K562 (cell line): ENCODE data around the gene MLXIPL. TPM values are rescaled to one million over a fixed set of nuclear protein-coding genes. Genes with fewer than 3 reads are reported as not detected.

Source experiments
- ATAC-seq: fragments of 200-7000 bp; cut with Tn5 transposase; 3 replicates; pipeline ENCODE4 v1.9.1; 2020; ENCODE audit warnings: moderate library complexity
- BruUV-seq: library from RNA; stranded (reverse); fragments of 400-500 nt; replicated peaks from 2 replicates; lab custom pipeline; 2021; lab: Mats Ljungman, UMichigan
- CTCF ChIA-PET: fragments of 300-600 bp; formaldehyde crosslinking; extraction: SDS; loops from one replicate; lab custom pipeline; 2021; ENCODE audit warnings: low intra/inter-chr PET ratio; lab: Yijun Ruan, JAX
- POLR2A ChIA-PET: fragments of 300-600, 350-650 bp; sonication (Branson Sonifier 250); formaldehyde crosslinking; extraction: SDS; loops from one replicate; lab custom pipeline; 2021; ENCODE audit warnings: antibody characterized with exemption, inconsistent platforms; lab: Yijun Ruan, JAX
- DNase-seq, 4 experiments: peaks; one replicate each; pipeline versions ENCODE4 v3.0.0 to v3.0.0-alpha.2; 2011 to 2018; ENCODE audit warnings: low spot score in 3 of 4, mixed read lengths in 3 of 4; ENCODE audit errors: extremely low read depth in 1 of 4
- FAIRE-seq: peaks from 2 replicates; lab custom pipeline; 2011; peaks lifted over from hg19 to GRCh38; lab: Jason Lieb, UNC
- H2AFZ ChIP-seq: 2 replicates; pipeline ENCODE4 v1.6.0; 2011; ENCODE audit warnings: low read depth, low read length, control low read depth, inconsistent platforms
- H3K27ac ChIP-seq: fragments of 200-600 bp; 3 replicates; pipeline ENCODE4 v1.8.0; 2011; ENCODE audit warnings: low read depth, mild to moderate bottlenecking, control low read depth, inconsistent platforms, low read length, moderate library complexity, mixed read lengths; ENCODE audit errors: extremely low read depth
- H3K27me3 ChIP-seq, 2 experiments: fragments of 300-600 bp in 1 of 2; 2 replicates in 1 of 2; 3 replicates in 1 of 2; pipeline versions ENCODE4 v1.6.0 to v1.8.0; 2011; ENCODE audit warnings: inconsistent platforms in 2 of 2, low read length in 2 of 2, mild to moderate bottlenecking in 1 of 2, mixed read lengths in 1 of 2, moderate library complexity in 1 of 2; ENCODE audit not compliant: control insufficient read depth in 2 of 2, insufficient read depth in 2 of 2
- H3K36me3 ChIP-seq: fragments of 300-600 bp; 3 replicates; pipeline ENCODE4 v1.8.0; 2011; ENCODE audit warnings: mild to moderate bottlenecking, low read length, inconsistent platforms; ENCODE audit not compliant: control insufficient read depth, insufficient read depth
- H3K4me1 ChIP-seq, 2 experiments: fragments of 200-600 bp in 1 of 2; replicated peaks in 1 of 2; 2 replicates in 1 of 2; 3 replicates in 1 of 2; pipeline versions ENCODE4 v1.5.1 to v1.8.0; 2011; ENCODE audit warnings: inconsistent platforms in 2 of 2, low read length in 2 of 2, mild to moderate bottlenecking in 1 of 2, mixed read lengths in 1 of 2, moderate library complexity in 1 of 2; ENCODE audit not compliant: control insufficient read depth in 2 of 2, insufficient read depth in 2 of 2
- H3K4me2 ChIP-seq: 2 replicates; pipeline ENCODE4 v1.6.1; 2011; ENCODE audit warnings: low read length, control low read depth, inconsistent platforms, mixed read lengths; ENCODE audit not compliant: insufficient read depth
- H3K4me3 ChIP-seq: fragments of 200-600 bp; sonication (generic), shearing (Covaris generic); 2 replicates; pipeline ENCODE4 v1.5.1; 2016; ENCODE audit warnings: control low read depth, inconsistent platforms
- H3K79me2 ChIP-seq: fragments of 200-600 bp; 3 replicates; pipeline ENCODE4 v1.8.0; 2011; ENCODE audit warnings: low read length, inconsistent platforms; ENCODE audit not compliant: control insufficient read depth, insufficient read depth
- H3K9ac ChIP-seq, 2 experiments: 2 replicates each; pipeline versions ENCODE4 v1.6.0 to v1.6.1; 2011; ENCODE audit warnings: low read depth in 2 of 2, low read length in 2 of 2, control low read depth in 1 of 2, inconsistent platforms in 1 of 2, mild to moderate bottlenecking in 1 of 2, mixed read lengths in 1 of 2; ENCODE audit not compliant: insufficient read depth in 1 of 2
- H3K9me1 ChIP-seq: one replicate; pipeline ENCODE4 v1.6.0; 2011; ENCODE audit warnings: inconsistent platforms, mild to moderate bottlenecking, low read length, moderate library complexity; ENCODE audit not compliant: control insufficient read depth, insufficient read depth
- H3K9me3 ChIP-seq: replicated peaks from 2 replicates; pipeline ENCODE4 v1.5.1; 2011; ENCODE audit warnings: low read depth, low read length, inconsistent platforms; ENCODE audit not compliant: control insufficient read depth, insufficient read depth
- H4K20me1 ChIP-seq: replicated peaks from 2 replicates; pipeline ENCODE4 v1.6.1; 2011; ENCODE audit warnings: low read length, inconsistent platforms, mixed read lengths; ENCODE audit not compliant: control insufficient read depth, insufficient read depth
- ARHGAP35 ChIP-seq: fragments of 450-650 bp; IDR thresholded peaks from 2 replicates; pipeline ENCODE4 v1.6.1; 2018; ENCODE audit not compliant: partially characterized antibody
- ARNT ChIP-seq, 2 experiments: fragments of 450-650 bp; IDR thresholded peaks; 2 replicates each; pipeline ENCODE4 v1.6.1; 2016; ENCODE audit warnings: mild to moderate bottlenecking in 1 of 2
- FOXK1 ChIP-seq: sonication (generic); formaldehyde crosslinking; IDR thresholded peaks from 2 replicates; pipeline ENCODE4 v1.8.0; 2022; ENCODE audit warnings: missing genetic modification reagents, mild to moderate bottlenecking, borderline replicate concordance
- FOXP1 ChIP-seq: sonication (generic); formaldehyde crosslinking; IDR thresholded peaks from 2 replicates; pipeline ENCODE4 v1.8.0; 2022; ENCODE audit warnings: mild to moderate bottlenecking, missing genetic modification reagents
- HDGF ChIP-seq: fragments of 450-650 bp; IDR thresholded peaks from 2 replicates; pipeline ENCODE4 v1.6.1; 2016
- IRF1 ChIP-seq: sonication (generic); formaldehyde crosslinking; IDR thresholded peaks from 2 replicates; pipeline ENCODE4 v1.8.0; 2022; ENCODE audit warnings: missing genetic modification reagents, mild to moderate bottlenecking, borderline replicate concordance
- KDM4B ChIP-seq, 2 experiments: fragments of 450-650 bp in 1 of 2; sonication (generic) in 1 of 2; IDR thresholded peaks; 2 replicates each; pipeline ENCODE4 v1.6.1; 2016 to 2017; ENCODE audit warnings: borderline replicate concordance in 2 of 2, antibody characterized with exemption in 1 of 2, low read depth in 1 of 2, mild to moderate bottlenecking in 1 of 2
- NR2C2 ChIP-seq, 2 experiments: fragments of 200-800 bp in 1 of 2; sonication (Bioruptor generic) in 1 of 2; sonication (generic) in 1 of 2; formaldehyde crosslinking in 1 of 2; IDR thresholded peaks; 2 replicates each; pipeline versions ENCODE4 v1.6.1 to v1.8.0; 2016 to 2022; ENCODE audit warnings: mild to moderate bottlenecking in 1 of 2, missing compliant biosample characterization in 1 of 2, missing genetic modification characterization in 1 of 2, missing genetic modification reagents in 1 of 2
- NRF1 ChIP-seq, 2 experiments: fragments of 450-650 bp; IDR thresholded peaks in 1 of 2; conservative IDR thresholded peaks in 1 of 2; 2 replicates each; pipeline ENCODE4 v1.6.1; 2014; ENCODE audit warnings: mild to moderate bottlenecking in 2 of 2
- PYGO2 ChIP-seq: fragments of 450-650 bp; IDR thresholded peaks from 2 replicates; pipeline ENCODE4 v1.6.1; 2016; ENCODE audit warnings: mild to moderate bottlenecking, missing genetic modification characterization, moderate library complexity, missing compliant biosample characterization
- RBM14 ChIP-seq: fragments of 200-400 bp; formaldehyde crosslinking; IDR thresholded peaks from 2 replicates; pipeline ENCODE4 v1.6.1; 2018; ENCODE audit warnings: low read depth, mild to moderate bottlenecking, low read length, moderate library complexity, borderline replicate concordance; ENCODE audit not compliant: insufficient read depth
- RBM34 ChIP-seq: fragments of 200-400 bp; formaldehyde crosslinking; IDR thresholded peaks from 2 replicates; pipeline ENCODE4 v1.6.1; 2018; ENCODE audit warnings: low read length, borderline replicate concordance; ENCODE audit not compliant: insufficient read depth
- SMARCA5 ChIP-seq: fragments of 450-650 bp; IDR thresholded peaks from 2 replicates; pipeline ENCODE4 v1.6.1; 2016
- SMC3 ChIP-seq: conservative IDR thresholded peaks from 2 replicates; pipeline ENCODE4 v1.6.1; 2011; ENCODE audit warnings: low read depth, low read length, improper control_type of control experiment; ENCODE audit not compliant: insufficient read depth
- SREBF1 ChIP-seq: fragments of 150-350 bp; IDR thresholded peaks from 2 replicates; pipeline ENCODE4 v1.6.1; 2014; ENCODE audit warnings: antibody characterized with exemption, low read depth, low read length, borderline replicate concordance
- XRCC5 ChIP-seq: fragments of 200-400 bp; formaldehyde crosslinking; IDR thresholded peaks from 2 replicates; pipeline ENCODE4 v1.6.1; 2017; ENCODE audit warnings: low read depth, mild to moderate bottlenecking, low read length
- ZFX ChIP-seq: sonication (generic); formaldehyde crosslinking; IDR thresholded peaks from 2 replicates; pipeline ENCODE4 v1.8.0; 2022; ENCODE audit warnings: mild to moderate bottlenecking, missing genetic modification reagents, moderate library complexity
- ZHX1 ChIP-seq: fragments of 150-350 bp; conservative IDR thresholded peaks from 2 replicates; pipeline ENCODE4 v1.6.1; 2014; ENCODE audit warnings: low read length
- ZNF212 ChIP-seq: fragments of 450-650 bp; formaldehyde crosslinking; IDR thresholded peaks from 2 replicates; pipeline ENCODE4 v1.4.0; 2020; ENCODE audit warnings: mild to moderate bottlenecking
- ZNF253 ChIP-seq: fragments of 250-450 bp; sonication (Bioruptor Pico); conservative IDR thresholded peaks from 2 replicates; pipeline ENCODE4 v1.6.1; 2021; ENCODE audit warnings: mild to moderate bottlenecking
- ZNF263 ChIP-seq: sonication (generic); formaldehyde crosslinking; IDR thresholded peaks from 2 replicates; pipeline ENCODE4 v1.8.0; 2022; ENCODE audit warnings: mild to moderate bottlenecking, missing genetic modification reagents, borderline replicate concordance
- WGBS: fragments of 100-300 bp; shearing (Covaris generic); methylation state at CpG from one replicate; pipeline ENCODE4 v1.1.6; 2016; ENCODE audit warnings: low coverage, mixed read lengths; ENCODE audit not compliant: insufficient coverage; ENCODE audit errors: missing lambda C conversion rate; 5-methylcytosine and 5-hydroxymethylcytosine counted together
- in situ Hi-C: fragments of 300-500 bp; cut with MboI; formaldehyde crosslinking; loops from 4 replicates; pipeline ENCODE4 v1.15.0; 2018; ENCODE audit warnings: inconsistent platforms, mixed read lengths
- intact Hi-C: fragments of 100-400 bp; cut with micrococcal nuclease; formaldehyde crosslinking; loops from 2 replicates; pipeline ENCODE4 v1.14.2; 2022
- polyA plus RNA-seq, 8 experiments: library from polyadenylated mRNA; depleted of rRNA in 4 of 8; stranded (reverse) in 5 of 8; unstranded in 3 of 8; fragments of >200 nt; fragmentation: Nextera tagmentation in 2 of 8; fragmentation: Illumina TruSeq in 1 of 8; extraction: Ambion mirVana in 2 of 8; extraction: Trizol in 1 of 8; gene quantifications; 2 replicates each; pipeline versions ENCODE4 v1.2.1 to v1.2.3, GENCODE V29; 2011 to 2014; ENCODE audit warnings: inconsistent platforms in 1 of 8, missing spikeins in 1 of 8
- total RNA-seq, 7 experiments: library from RNA; depleted of rRNA in 6 of 7; stranded (reverse); fragments of >200 nt in 6 of 7; fragmentation: Illumina TruSeq in 2 of 7; extraction: Trizol in 2 of 7; gene quantifications; 2 replicates each; pipeline versions ENCODE4 v1.2.1 to v1.2.3, GENCODE V29; 2011 to 2021; ENCODE audit warnings: low replicate concordance in 1 of 7

MLXIPL gene
- total and polyA plus RNA-seq, 9 of the 15 experiments (the other 6 are each of a cell fraction or from before 2014, with no cell fraction given) = 0.11 to 18.4 (median 1.4) TPM

- Histone ChIP-seq H3K79me2 (peaks cover 65% of the 10 kb centered on the region), H3K27me3 (no peaks in the 10 kb centered on the region), H2AFZ (no peak overlapping the region), H3K4me3 (no peak overlapping the region), H3K36me3 (peaks cover 79% of the 10 kb centered on the region), H3K9me1 (peaks cover 9% of the 10 kb centered on the region), H3K27ac (peak overlapping the region; percentile 73), H3K4me1 (peaks cover 41 to 66% of the 10 kb centered on the region in 2 experiments), H3K9me3 (no peaks in the 10 kb centered on the region), H4K20me1 (peaks cover 39% of the 10 kb centered on the region), H3K4me2 (peak overlapping the region; percentile 61), H3K9ac (peak overlapping the region; percentile 13 to 86; a peak in 2 of 4 replicates)
- 58% methylated on average over 9 of the region's 9 CpGs for WGBS
- in situ Hi-C loops (no loop called here), intact Hi-C loops (no loop called here)
- no TSS peak for BruUV-seq
- POLR2A ChIA-PET = interaction anchor here (0.6 to 5.6 kb wide), 3 partner anchors 7 to 147 kb away, joined by 3 to 72 read pairs (median 4); no protein-coding TSS in a partner anchor
- ATAC-seq (no peak), DNase-seq (no peak), FAIRE-seq (no peak)
- CTCF ChIA-PET = no interaction called here
- TF ChIP-seq SREBF1 = no peak
- no peak for TF ChIP-seq ARNT (IDR thresholded peaks at IDR 0.05)
- 0 out of 2 replicates have a peak, but pooled peaks have one; percentile 16 for TF ChIP-seq XRCC5
- TF ChIP-seq SMC3 = no peak
- TF ChIP-seq ZNF212 (CRISPR knock-in tag) = no peak
- no peak for TF ChIP-seq SMARCA5
- no peak for TF ChIP-seq NR2C2 (CRISPR knock-in tag; IDR thresholded peaks at IDR 0.05)
- TF ChIP-seq NR2C2 (tag; IDR thresholded peaks at IDR 0.05) = 0 out of 2 replicates have a peak, but pooled peaks have one; percentile 47
- peak; percentile 40; the same call in 1 of the 2 replicates for TF ChIP-seq ZFX (CRISPR knock-in tag)
- TF ChIP-seq PYGO2 (tag) = no peak
- no peak for TF ChIP-seq HDGF
- no peak for TF ChIP-seq FOXK1 (CRISPR knock-in tag)
- 0 out of 2 replicates have a peak, but pooled peaks have one; percentile 23 for TF ChIP-seq ZNF263
- peak in 1 of 2 experiments; percentile 45; a peak in 1 of 4 replicates for TF ChIP-seq KDM4B (IDR thresholded peaks at IDR 0.05; ENCODE audit: borderline replicate concordance in 2 of 2, low read depth in 1 of 2)
- TF ChIP-seq ARHGAP35 = no peak
- peak in 1 of 2 experiments; percentile 4; a peak in 1 of 4 replicates for TF ChIP-seq NRF1 (conservative IDR thresholded peaks at IDR 0.05 in 1 of 2, IDR thresholded peaks at IDR 0.05 in 1 of 2)
- TF ChIP-seq RBM14 = no peak
- no peak for TF ChIP-seq ZHX1
- no peak for TF ChIP-seq FOXP1 (CRISPR knock-in tag)
- TF ChIP-seq ZNF253 (CRISPR knock-in tag) = no peak
- no peak for TF ChIP-seq IRF1 (CRISPR knock-in tag)
- no peak for TF ChIP-seq RBM34
These were observed 51.0 kb downstream of the MLXIPL start for GRCh38 chr7:73573276-73573675.
